Colon (tissue), 2 donors: ENCODE results near the gene LTBP2.
"Not testable (repeated sequence)": the region's sequence is repeated elsewhere in the genome, so short reads cannot be mapped to it uniquely, and the experiment has no call there.

ENCODE experiments used
- FAIRE-seq: peaks from 2 replicates; lab custom pipeline; 2012; peaks lifted over from hg19 to GRCh38; lab: Jason Lieb, UNC
- donor health status: control.
- donor health status: control.

LTBP2 gene

DNA sequence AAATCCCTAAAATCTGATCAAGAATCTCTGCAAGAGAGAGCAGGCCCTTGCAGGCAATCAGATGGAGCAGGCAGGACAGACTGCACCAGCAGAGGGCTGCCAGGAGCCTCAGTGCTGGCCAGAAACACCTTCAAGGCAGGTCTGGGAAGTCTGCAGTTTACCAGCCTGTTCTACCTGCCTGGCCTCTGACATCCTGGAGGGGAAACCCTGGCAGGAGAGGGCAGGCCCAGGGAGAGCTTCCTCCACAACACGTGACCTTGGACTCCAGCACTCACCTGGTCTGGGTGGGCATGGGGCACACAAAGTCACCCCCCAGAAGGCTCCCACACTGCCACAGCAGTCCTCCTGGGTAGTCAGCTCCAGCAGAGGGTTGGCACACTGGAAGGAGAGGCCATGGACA is 62.4 kb downstream of the LTBP2 start:
- FAIRE-seq: no peak

DNA sequence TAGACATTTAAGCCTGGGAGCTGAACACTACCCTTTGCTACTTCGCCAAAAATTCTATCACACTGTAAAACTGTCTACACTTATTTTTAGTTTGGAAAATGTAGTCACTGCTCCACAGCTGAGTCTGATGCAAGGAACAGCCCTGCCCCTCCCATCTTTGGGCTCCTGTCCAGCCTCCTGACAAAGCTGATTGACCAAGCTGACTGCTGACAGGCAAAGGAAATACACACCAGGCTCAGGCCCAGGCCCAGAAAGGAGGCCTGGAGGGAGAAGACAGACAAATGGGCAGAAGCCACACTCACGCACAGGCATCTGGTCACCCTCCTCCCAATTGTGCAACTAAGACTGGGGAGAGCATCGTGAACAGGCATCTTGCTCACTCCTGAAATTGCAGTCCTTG is 63.2 kb downstream of the LTBP2 start:
- FAIRE-seq: no peak

DNA sequence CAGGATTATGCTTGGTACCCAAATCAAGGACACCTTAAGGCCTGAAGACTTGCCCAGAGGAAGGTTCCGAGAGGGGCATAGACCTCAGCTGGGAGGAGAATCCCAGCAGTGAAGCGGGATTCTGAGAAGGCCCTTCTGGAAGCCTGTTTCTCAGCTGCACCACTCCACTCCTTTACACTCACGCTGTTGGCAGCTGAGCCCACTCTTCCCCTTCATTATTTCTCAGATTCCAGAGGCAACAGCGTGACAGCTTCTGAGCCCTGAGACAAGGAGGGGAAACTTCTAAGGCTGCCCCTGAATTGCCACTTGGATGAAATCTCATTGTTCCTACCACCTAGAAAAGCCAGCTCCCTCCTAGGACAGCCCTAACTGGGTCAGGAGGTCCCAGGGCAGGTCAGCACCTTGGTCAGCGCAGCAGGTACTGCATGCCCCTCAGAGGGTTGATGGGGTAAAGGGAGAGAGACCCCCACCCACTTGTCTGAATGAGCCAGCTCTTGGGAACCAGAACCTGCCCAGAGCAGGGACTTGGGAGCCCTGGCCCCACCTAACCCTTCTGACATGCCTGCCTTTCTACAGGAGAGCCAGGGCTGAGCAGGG is 64.6 kb downstream of the LTBP2 start:
- FAIRE-seq: no peak

DNA sequence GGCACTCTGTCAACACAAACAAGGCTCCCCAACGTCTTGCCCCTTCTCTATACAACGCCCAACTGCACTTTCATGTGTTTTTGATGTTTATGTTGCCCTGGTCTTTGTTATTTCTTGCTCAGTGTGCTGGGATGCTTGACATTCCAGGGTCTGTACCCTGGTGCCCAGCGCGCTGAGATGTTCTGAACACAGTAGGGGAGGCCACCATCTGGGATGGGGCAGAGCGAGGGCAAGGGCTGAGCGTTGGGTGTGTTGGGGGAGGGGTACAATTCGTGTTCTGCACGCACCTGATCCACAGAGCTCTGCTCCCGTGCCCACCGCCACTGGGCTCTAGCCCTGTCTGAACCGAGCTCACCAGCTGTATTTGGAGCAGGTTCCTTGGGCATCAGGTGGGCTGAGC is 65.6 kb downstream of the LTBP2 start:
- FAIRE-seq: no peak

DNA sequence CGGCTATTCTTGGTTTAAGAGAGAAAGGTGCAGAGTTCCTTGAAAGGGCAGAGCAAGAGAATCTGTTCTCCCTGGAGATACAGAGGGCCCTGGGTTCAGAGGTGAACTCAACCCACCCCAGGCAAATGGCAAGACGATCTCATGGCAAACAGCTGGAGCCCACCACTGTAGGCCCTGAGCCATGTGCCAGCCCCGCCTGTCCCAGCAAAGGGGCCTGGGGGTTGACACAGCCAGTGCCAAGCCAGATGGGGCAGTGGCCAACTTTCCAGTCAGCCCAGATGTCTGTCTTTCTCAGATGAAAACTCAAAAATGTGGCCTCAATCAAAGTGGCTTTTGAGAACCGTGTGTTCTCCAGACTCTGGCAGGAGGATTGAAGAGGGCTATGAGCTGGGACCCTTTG is 66.7 kb downstream of the LTBP2 start:
- FAIRE-seq: no peak

DNA sequence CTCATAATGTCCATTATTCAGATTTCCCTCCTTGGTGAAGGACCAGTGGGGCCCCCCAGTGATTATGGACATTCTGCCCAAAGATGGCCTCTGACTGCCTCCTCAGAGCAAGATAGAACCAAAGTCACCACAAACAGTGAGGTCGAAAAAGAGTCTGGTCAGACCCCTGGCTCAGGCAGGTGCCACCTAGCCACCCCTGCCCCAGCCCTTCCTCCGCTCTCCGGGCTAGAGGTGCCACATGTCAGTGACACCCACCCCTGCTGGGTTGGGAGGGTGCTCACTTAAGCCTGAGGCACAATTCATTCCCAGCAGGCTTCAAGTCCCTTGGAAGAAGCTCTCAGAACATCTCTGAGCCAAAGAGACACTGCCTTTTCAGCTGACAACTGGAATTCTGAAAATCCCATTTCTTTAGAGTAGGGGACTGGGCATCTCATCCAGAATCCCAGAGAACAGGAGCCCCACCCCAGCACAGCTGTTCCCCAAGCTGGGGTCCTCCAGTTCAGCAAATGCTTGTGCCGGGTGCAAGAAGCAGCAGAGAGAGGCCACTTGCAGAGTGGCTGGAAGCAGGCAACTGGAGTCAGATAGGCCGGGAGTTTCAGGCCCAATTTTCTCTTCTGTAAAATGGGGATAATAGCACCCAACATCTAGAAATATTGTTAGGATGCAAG is 68.1 kb downstream of the LTBP2 start:
- FAIRE-seq: no peak

DNA sequence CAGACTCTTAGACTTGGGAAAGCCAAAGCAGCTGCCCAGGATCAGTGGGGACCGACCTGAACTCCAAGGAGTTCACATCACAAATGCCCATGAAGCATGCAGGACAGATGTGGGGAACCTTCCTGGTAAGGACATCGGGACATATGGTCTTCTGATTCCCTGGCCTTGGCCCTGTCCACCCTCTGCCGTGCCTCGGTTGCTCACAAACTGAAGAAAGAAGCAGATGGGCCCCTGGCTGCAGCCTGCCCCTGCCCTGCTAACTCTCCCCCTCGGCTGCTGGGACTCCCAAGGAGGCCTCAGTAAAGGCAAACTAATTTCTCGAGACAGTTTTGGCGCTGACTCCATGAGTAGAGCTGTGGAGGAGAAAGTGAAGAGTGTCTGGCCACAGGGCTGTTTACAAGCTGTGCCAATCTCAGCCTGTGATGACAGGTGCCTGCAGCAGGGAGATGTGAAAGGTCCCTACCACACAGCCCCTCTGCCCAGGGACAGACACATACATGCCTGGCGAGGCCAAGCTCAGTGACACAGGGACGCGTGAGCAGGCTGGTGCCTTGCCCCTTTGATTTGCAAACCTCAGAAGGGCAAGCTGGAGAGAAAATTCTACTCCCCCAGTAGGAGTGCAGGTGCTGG is 69.9 kb downstream of the LTBP2 start:
- no peak for FAIRE-seq

DNA sequence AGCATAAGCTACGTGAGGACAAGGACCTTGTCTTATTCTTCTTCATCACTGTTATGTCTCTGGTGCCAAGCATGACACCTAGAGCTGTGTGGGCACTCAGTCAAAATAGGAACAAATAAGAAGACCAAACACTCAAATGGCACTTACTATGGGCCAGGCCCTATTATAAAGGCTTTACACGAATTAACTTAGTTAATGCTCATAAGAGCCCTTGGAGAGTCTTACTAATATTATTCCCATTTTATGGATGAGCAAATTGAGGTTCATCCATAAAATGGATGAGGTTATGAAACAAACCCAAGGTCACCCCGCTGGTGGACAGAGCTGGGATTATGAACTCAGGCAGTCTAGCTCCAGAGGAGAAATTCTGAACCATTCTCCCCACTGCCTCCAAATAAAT is 70.8 kb downstream of the LTBP2 start:
- no peak for FAIRE-seq

DNA sequence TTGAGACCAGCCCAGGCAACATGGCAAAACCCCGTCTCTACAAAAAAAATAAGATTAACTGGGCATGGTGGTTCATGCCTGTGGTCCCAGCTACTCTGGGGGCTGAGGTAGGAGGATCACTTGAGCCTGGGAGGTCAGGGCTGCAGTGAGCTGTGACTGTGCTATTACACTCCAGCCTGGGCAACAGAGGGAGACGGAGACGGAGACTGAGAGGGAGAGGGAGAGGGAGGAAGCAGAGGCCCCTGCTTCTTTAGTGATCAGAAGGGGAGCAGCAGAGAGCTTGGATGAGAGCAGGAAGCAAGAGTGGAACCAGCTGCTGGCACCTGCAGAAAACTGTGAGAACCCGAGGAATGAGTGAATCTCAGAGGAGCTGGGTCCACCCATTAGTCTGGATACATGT is 72.5 kb downstream of the LTBP2 start:
- FAIRE-seq: no peak

DNA sequence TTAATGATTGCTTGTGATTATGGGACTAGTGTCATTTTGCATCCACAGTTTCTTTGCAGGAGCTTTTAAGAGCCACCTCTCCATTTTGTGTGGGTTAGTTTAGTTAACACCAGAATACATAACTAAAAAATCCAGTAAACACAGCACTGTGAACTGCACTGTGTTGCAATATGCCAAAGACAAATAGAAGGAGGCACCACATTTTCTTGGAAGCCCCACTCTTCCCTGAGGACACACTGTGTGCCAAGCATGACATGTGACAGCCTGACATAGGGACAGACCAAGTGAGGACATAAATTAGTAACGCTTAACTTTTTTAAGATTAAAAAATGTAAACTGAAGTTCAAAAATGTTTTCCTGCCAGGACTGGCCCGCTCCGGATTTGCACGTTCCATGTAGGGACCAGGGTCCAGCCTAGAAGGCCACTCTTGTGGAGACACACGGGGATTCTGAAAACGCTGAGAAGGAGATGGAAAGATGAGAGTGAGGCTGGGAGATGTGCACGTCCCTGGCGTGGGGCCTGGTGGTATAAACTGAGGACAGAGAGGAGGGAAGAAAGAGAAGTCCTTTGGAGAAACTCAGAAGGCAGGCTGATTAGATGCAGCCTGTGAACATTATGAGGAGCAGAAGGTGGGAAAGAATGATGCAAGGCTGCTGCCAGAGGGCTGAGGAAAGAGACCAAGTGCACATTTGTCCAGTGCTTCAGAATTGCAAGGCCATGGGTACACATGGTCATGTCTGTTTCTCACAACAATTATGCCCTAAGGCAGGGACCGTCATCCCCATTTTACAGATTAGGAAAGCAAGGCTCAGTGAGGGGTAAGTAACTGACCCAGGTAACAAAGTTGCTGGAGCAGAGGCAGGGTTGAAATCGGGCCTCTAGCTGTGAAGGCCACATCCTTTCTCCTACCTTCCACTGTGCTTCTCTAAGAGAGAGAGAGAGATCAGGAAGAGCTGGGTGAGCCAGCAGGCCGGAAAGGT is 73.3 kb downstream of the LTBP2 start:
- no peak for FAIRE-seq

DNA sequence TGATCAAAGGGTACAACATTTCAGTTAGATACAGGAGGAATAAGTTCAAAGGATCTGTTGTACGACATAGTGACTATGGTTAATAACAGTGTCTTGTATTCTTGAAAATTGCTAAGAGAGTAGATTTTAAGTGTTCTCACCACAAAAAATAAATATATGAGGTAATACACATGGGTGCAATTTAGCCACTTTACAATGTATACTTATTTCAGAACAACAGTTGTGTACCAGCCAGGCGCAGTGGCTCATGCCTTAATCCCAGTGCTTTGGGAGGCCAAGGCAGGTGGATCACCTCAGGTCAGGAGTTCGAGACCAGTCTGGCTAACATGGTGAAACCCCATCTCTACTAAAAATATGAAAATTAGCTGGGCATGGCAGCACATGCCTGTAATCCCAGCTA is 75.7 kb downstream of the LTBP2 start:
- FAIRE-seq: not testable (repeated sequence)

DNA sequence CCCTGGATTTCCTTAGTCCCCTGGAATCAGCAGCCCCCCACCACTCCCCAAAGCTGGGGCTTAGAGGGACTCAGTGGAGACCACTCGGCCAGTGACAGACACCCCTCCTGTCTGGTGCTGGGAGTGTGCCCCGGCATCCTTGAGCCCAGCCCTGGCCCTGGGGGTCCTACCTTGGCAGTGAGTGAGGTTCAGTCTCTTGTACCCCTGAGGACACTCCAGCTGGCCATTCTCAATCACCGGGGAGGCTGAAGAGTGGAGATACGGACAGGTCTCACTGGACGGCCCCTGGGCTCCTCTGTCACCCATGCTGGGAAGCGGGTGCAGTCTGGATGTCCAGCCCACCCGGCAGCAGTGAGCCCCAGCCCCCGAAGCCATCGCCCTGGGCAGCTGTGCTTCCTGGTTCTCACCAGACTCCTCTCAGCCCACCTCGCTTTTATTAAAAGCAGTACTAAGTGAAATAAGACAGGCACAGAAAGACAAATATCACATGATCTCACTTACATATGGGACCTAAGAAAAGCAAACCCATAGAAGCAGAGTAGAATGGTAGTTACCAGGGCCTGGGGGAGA is 76.2 kb downstream of the LTBP2 start:
- FAIRE-seq: no peak

DNA sequence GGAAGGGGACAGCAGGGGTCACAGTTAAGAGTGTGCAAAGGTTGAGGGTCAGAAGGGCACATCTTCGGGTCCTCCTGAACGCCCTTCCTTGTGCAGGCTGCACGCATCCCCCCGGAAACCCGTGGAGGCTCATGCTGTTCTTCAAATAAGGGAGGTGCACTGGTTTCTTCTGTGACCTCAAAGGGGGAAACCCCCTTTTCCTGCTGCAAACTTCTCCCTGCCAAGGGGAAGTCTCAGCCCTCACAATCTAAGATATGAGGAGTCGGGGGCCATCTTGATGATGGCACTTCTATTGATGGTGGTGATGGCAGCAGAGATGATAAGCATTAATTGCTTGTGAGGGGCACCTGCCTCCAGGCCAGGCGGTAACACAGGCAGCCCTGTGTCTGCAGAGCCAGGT is 78.5 kb downstream of the LTBP2 start:
- FAIRE-seq: no peak

DNA sequence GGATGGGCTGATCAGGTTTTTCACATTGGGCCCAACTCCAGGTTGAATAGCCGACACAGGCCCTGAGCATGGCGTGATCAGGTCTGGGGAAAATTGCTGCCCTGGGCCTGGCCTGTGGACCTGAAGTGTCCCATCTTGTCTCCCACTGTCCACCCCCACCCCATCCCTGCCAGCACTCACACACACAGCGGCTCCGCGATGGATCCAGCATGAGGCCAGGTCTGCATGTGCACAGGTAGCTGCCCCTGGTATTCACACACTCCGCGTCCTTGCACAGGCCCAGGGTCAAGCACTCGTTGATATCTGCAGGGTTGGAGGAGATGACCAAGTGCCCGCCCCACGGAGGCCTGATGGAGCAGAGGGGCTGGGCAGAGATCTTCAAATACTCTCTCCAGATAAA is 79.8 kb downstream of the LTBP2 start:
- FAIRE-seq: no peak

DNA sequence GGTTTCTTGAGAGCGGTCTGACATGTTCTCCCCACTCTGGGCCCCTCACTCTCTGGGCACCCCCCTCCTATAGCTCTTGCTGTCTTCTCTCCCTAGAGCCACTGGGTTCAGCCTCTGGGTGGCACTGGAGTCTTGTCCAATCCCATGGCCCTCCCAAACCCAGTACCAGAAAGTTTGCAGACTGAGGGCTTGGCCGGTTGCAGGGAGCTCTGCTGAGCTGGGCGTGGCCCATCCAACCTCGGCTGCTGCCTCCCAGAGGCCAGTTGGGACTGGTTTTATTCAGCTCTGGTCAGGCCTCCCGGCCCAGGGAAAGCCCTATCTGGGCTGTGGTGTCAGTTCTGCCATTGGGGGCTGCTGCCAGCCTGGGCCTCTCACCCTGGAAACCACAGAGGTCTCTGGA is 80.6 kb downstream of the LTBP2 start:
- no peak for FAIRE-seq

DNA sequence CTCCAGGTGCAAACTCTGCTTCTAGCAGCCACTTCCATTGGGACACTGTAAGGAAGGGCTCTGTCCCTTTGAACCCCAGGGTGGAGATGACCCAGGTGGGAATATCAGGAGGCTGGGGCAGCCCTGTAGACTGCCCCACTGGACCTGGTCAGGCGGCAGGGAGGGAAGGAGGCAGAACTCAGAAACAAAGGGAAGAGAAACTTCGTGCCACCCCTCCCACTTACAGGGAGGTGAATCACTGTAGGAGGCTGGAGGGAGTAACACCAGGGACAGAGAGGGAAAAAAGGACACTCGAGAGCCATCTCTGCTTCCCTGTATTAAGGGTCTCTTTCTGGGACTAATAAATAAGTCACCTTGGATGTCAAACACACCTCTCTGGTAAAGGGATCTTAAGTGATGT is 81.0 kb downstream of the LTBP2 start:
- FAIRE-seq: no peak

DNA sequence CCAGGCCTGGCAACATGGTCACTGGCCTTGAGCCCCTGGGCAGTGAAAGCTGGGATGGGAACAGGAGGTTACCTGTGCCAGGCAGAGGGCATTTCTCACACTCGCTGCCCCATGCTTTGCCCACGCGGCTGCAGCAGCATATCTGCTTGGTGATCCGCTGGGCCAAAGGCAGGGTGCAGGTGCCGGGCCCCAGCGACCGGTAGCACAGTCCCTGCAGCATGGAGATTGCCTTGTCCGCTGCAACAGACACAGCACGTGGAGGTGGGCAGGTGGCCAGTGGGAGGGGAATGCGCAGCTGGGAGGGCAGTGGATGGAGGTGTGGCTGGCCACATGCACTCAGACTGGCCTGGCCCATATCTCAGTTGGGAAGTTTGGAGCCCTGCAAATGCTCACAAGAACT is 83.2 kb downstream of the LTBP2 start:
- FAIRE-seq: no peak

DNA sequence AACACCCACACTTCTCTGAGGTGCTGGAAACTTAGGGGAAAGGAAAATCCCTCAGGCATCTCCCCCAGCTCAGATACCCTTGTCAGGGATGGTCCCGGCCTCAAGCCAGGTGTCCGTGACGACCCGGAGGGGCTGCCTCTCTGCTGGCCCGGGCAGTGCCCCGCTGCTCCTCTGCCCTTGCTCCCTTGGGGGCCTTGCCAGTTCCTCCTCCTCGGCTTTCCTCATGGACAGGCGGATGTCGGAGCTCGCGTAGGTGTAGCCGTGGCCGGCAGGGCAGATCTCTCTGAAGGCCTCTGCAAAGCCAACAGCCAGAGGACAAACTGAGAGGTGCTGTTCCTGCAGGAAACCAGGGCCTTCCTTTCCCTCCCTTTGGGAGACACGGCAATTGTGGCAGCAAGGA is 83.6 kb downstream of the LTBP2 start:
- no peak for FAIRE-seq

DNA sequence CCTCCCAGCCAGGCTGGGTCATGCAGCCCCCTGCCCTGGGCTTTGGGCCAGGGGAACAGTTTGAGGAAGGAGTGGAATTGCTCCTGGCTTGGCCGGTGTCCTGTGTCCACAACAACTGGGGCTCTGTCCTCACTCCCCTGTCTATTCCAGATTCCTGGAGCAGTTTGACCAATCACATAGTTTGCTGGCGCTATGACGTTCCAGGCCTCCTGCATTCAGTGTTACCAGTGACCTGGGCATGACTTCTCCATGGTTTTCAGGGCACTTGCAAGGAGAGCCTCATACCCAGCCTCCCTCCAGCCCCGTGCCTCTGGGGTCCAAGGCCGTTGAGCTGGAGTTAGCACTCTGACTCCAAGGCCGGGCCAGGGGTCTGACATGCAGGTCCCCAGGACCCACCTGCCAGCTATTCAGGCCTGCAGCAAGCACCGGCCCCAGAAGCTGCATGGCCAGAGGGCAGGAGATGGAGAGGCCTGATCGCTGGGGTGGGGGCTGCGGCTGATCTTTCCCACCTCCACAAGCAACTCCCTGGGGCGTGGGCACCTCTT is 84.2 kb downstream of the LTBP2 start:
- no peak for FAIRE-seq

DNA sequence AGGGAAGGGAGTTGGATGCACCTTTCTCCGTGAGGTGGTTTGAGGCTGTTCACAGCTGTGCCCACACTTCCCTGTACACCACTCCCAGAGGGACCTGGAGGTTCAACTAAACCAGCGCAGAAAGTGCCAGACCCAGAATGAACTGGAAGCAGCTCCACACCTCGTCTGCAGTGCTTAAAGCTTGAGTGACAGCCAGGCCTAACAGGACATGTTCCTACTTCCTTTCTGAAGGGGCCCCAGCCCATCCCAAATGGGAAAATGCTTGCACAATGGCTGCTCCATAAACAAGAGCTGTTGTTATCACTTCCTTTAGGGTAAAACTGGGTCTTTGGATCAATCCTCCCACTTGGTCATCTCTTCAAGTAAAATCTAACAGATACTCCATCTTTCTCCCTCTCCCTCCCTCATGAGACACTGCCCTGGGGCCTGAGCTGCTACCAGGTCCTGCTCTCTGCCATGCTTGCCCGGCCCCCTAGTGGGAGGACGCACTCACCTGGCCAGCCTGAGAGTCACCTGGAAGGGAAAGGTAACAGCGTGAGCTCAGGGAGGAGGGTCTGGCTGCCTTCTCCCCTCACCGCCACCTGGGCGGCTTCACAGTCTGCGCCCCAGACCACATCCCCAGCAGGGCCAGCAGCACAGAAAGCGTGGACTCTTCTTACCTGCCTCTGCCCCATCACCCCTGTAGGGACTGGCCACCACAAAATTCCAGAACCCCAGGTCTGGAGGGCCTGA is 85.0 kb downstream of the LTBP2 start:
- FAIRE-seq: no peak

DNA sequence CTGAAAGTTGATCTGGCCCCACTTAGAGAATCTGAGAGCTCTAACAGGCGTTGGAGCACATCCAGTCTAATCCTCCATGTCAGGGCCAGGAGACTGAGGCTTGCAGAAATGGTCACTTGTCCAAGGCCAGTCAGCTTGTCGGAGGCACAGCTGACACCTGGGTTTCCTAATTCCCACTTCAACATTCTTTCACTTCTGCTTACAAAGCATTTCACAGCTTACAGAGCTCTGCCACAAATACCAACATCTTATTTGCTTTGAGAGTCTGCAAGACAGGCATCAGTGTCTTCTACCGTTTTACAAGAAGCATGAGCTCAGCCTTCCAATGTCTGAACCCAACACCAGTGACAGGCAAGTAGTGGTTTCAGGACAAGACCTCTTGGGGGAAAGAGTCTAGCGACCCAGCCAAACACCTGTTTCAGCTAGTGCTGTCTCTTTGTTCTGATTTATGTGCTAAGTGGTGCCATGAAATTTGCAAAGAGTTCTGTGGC is 86.6 kb downstream of the LTBP2 start:
- FAIRE-seq: no peak
